ENCODE measurements around the gene CAMK2N2. TPM values are rescaled to one million over a fixed set of nuclear protein-coding genes. Genes with fewer than 3 reads are reported as not detected.

CAMK2N2 gene
- total RNA-seq = not detected

GRCh38 chr3:184261270-184261853 is at the start of gene CAMK2N2:
Gene CAMK2N2 (minus strand): TSS chr3:184261553. CDS start chr3:184261285, 268 bp downstream.

GRCh38 chr3:184298759-184299487 is 37.6 kb upstream of the CAMK2N2 start, which contains the start of gene PSMD2:
Gene PSMD2 (plus strand): TSS chr3:184299241. CDS start chr3:184299267, 26 bp downstream.

GRCh38 chr3:184275961-184276910 is 14.9 kb upstream of the CAMK2N2 start, which contains the start of gene ECE2:
Gene ECE2 (plus strand): TSS chr3:184276022. CDS start chr3:184276154, 132 bp downstream.

GRCh38 chr3:184249412-184250166 is 11.8 kb downstream of the CAMK2N2 start, which contains the start of gene EEF1AKMT4:
Gene EEF1AKMT4 (plus strand): TSS chr3:184249672. CDS start chr3:184249695, 23 bp downstream.

GRCh38 chr3:184248454-184249411 is 12.6 kb downstream of the CAMK2N2 start, which contains the start of gene ALG3:
Gene ALG3 (minus strand): TSS chr3:184248962. CDS start chr3:184248940, 22 bp downstream.

GRCh38 chr3:184229394-184230080 is 31.8 kb downstream of the CAMK2N2 start, which contains the start of gene VWA5B2:
Gene VWA5B2 (plus strand): TSS chr3:184229585. CDS start chr3:184230529, 944 bp downstream.

Small RNA genes within 50 kb of the gene (microRNA-seq; reads per million reads assigned to microRNA genes)
- gene MIR1224 (ENCODE audit: borderline microRNAs expressed, borderline replicate concordance) = not detected

Other genes with a start within 250 kb of the CAMK2N2 start
- gene ABCC5, start 243.7 kb downstream of the CAMK2N2 start, total RNA-seq = 10 to 100 TPM; 22.6 to 23.8 TPM
- not detected for gene HTR3D, start 229.8 kb downstream of the CAMK2N2 start, total RNA-seq
- not detected for gene HTR3C, start 208.5 kb downstream of the CAMK2N2 start, total RNA-seq
- not detected for gene HTR3E, start 164.5 kb downstream of the CAMK2N2 start, total RNA-seq
- gene EIF2B5, start 126.2 kb downstream of the CAMK2N2 start, total RNA-seq = 10 to 100 TPM; 48.1 to 51.4 TPM
- gene DVL3, start 106.2 kb downstream of the CAMK2N2 start, total RNA-seq = 10 to 100 TPM; 33.3 to 37.5 TPM
- 100 to 1,000 TPM; 199 to 214 TPM for gene AP2M1, start 86.7 kb downstream of the CAMK2N2 start, total RNA-seq
- 10 to 100 TPM; 60.4 TPM for gene ABCF3, start 75.4 kb downstream of the CAMK2N2 start, total RNA-seq
- gene VWA5B2, start 32.0 kb downstream of the CAMK2N2 start, total RNA-seq = not detected
- 10 to 100 TPM; 37.9 to 41.2 TPM for gene ALG3, start 12.6 kb downstream of the CAMK2N2 start, total RNA-seq
- gene EEF1AKMT4, start 11.9 kb downstream of the CAMK2N2 start, total RNA-seq = 1 to 10 TPM; 3.3 to 4.3 TPM
- not detected for gene ECE2, start 14.5 kb upstream of the CAMK2N2 start, total RNA-seq
- gene PSMD2, start 37.7 kb upstream of the CAMK2N2 start, total RNA-seq = 100 to 1,000 TPM; 150 to 153 TPM
- 100 to 1,000 TPM; 240 to 246 TPM for gene EIF4G1, start 53.1 kb upstream of the CAMK2N2 start, total RNA-seq
- gene FAM131A, start 76.0 kb upstream of the CAMK2N2 start, total RNA-seq = 1 to 10 TPM; 5.8 to 6.1 TPM
- 1 to 10 TPM; 3.1 to 4.1 TPM for gene CLCN2, start 100.1 kb upstream of the CAMK2N2 start, total RNA-seq
- 10 to 100 TPM; 74.2 to 78.3 TPM for gene POLR2H, start 100.2 kb upstream of the CAMK2N2 start, total RNA-seq
- not detected for gene THPO, start 116.7 kb upstream of the CAMK2N2 start, total RNA-seq
- not detected for gene CHRD, start 118.5 kb upstream of the CAMK2N2 start, total RNA-seq

Measured in activated naive CD4-positive, alpha-beta T cell treated with anti-CD3 and anti-CD28 coated beads, Interleukin-2, amount 10 ng/mL, durations not matched to agents 5 hours and 36 hours (primary cell).